IMR-90 (cell line): ENCODE results near the gene MAPK8IP3. TPM values are rescaled to one million over a fixed set of nuclear protein-coding genes. Genes with fewer than 3 reads are reported as not detected.

Source experiments
- ATAC-seq: fragments of 200-7000 bp; cut with Tn5 transposase; 2 replicates; pipeline ENCODE4 v1.9.1; 2020; ENCODE audit warnings: low read depth, mild to moderate bottlenecking, moderate library complexity
- BruUV-seq: library from RNA; stranded (reverse); fragments of 400-500 nt; replicated peaks from 2 replicates; lab custom pipeline; 2021; lab: Mats Ljungman, UMichigan
- CTCF ChIA-PET: fragments of 300-600 bp; formaldehyde crosslinking; extraction: SDS; loops from one replicate; lab custom pipeline; 2021; ENCODE audit warnings: antibody characterized with exemption; lab: Yijun Ruan, JAX
- POLR2A ChIA-PET: fragments of 300-600 bp; sonication (Branson Sonifier 250); formaldehyde crosslinking; loops from one replicate; lab custom pipeline; 2022; ENCODE audit warnings: antibody characterized with exemption; ENCODE audit not compliant: unreplicated experiment; lab: Charles Lee
- DNase-seq: peaks from one replicate; pipeline ENCODE4 v3.0.0; 2013
- H2AFZ ChIP-seq: replicated peaks from 2 replicates; pipeline ENCODE3; 2013; ENCODE audit warnings: low read length, mild to moderate bottlenecking; ENCODE audit not compliant: poor library complexity
- H2AK5ac ChIP-seq: 2 replicates; pipeline ENCODE4 v1.6.1; 2013; ENCODE audit warnings: low read depth, low read length, inconsistent platforms
- H2AK9ac ChIP-seq: replicated peaks from 2 replicates; pipeline ENCODE3; 2013; ENCODE audit warnings: mild to moderate bottlenecking, low read depth, low read length, moderate library complexity; ENCODE audit not compliant: poor library complexity
- H2BK120ac ChIP-seq: 2 replicates; pipeline ENCODE4 v1.6.1; 2013; ENCODE audit warnings: low read depth, low read length, inconsistent platforms
- H2BK15ac ChIP-seq: 3 replicates; pipeline ENCODE4 v1.6.1; 2013; ENCODE audit warnings: low read depth, low read length, inconsistent platforms
- H2BK20ac ChIP-seq: 2 replicates; pipeline ENCODE4 v1.6.1; 2013; ENCODE audit warnings: low read depth, mild to moderate bottlenecking, inconsistent platforms, low read length, moderate library complexity
- H2BK5ac ChIP-seq: 2 replicates; pipeline ENCODE4 v1.6.1; 2013; ENCODE audit warnings: mild to moderate bottlenecking, low read depth, low read length, inconsistent platforms; ENCODE audit not compliant: poor library complexity, severe bottlenecking
- H3K14ac ChIP-seq: replicated peaks from 2 replicates; pipeline ENCODE4 v1.6.1; 2013; ENCODE audit warnings: low read depth, low read length, inconsistent platforms
- H3K18ac ChIP-seq: 2 replicates; pipeline ENCODE4 v1.6.1; 2013; ENCODE audit warnings: low read depth, low read length, control low read depth
- H3K23ac ChIP-seq: 2 replicates; pipeline ENCODE4 v1.6.1; 2013; ENCODE audit warnings: low read depth, low read length, inconsistent platforms
- H3K27ac ChIP-seq: 2 replicates; pipeline ENCODE4 v1.5.1; 2013; ENCODE audit warnings: mild to moderate bottlenecking, control low read depth, low read length; ENCODE audit not compliant: insufficient read depth
- H3K27me3 ChIP-seq: 2 replicates; pipeline ENCODE4 v1.6.1; 2013; ENCODE audit warnings: low read length; ENCODE audit not compliant: control insufficient read depth, insufficient read depth
- H3K36me3 ChIP-seq: 2 replicates; pipeline ENCODE4 v1.6.1; 2013; ENCODE audit warnings: low read length, mixed read lengths; ENCODE audit not compliant: control insufficient read depth, insufficient read depth
- H3K4ac ChIP-seq: 2 replicates; pipeline ENCODE4 v1.6.1; 2013; ENCODE audit warnings: low read depth, low read length, inconsistent platforms
- H3K4me1 ChIP-seq: 2 replicates; pipeline ENCODE4 v1.6.1; 2013; ENCODE audit warnings: low read length, mixed read lengths; ENCODE audit not compliant: control insufficient read depth, insufficient read depth
- H3K4me2 ChIP-seq: 2 replicates; pipeline ENCODE4 v1.6.1; 2013; ENCODE audit warnings: low read depth, mild to moderate bottlenecking, control low read depth, low read length, moderate library complexity
- H3K4me3 ChIP-seq: 2 replicates; pipeline ENCODE4 v1.5.1; 2013; ENCODE audit warnings: low read depth, mild to moderate bottlenecking, control low read depth, low read length, moderate library complexity; ENCODE audit not compliant: insufficient read depth
- H3K56ac ChIP-seq: 2 replicates; pipeline ENCODE4 v1.6.1; 2013; ENCODE audit warnings: low read length, inconsistent platforms; ENCODE audit not compliant: insufficient read depth; ENCODE audit errors: extremely low read depth
- H3K79me1 ChIP-seq, 2 experiments: 2 replicates each; pipeline ENCODE4 v1.6.1; 2013; ENCODE audit warnings: low read length in 2 of 2, inconsistent platforms in 1 of 2, low read depth in 1 of 2
- H3K9ac ChIP-seq: 2 replicates; pipeline ENCODE4 v1.6.1; 2013; ENCODE audit warnings: low read depth, low read length, control low read depth
- H3K9me1 ChIP-seq: 2 replicates; pipeline ENCODE4 v1.6.1; 2013; ENCODE audit warnings: low read length, inconsistent platforms; ENCODE audit not compliant: insufficient read depth
- H3K9me3 ChIP-seq: 2 replicates; pipeline ENCODE4 v1.6.1; 2013; ENCODE audit warnings: low read length; ENCODE audit not compliant: control insufficient read depth, insufficient read depth
- H4K20me1 ChIP-seq: 2 replicates; pipeline ENCODE4 v1.6.1; 2013; ENCODE audit warnings: low read length, inconsistent platforms; ENCODE audit not compliant: insufficient read depth
- H4K5ac ChIP-seq: 2 replicates; pipeline ENCODE4 v1.6.1; 2013; ENCODE audit warnings: mild to moderate bottlenecking, low read depth, low read length, control low read depth
- H4K8ac ChIP-seq, 2 experiments: 2 replicates each; pipeline ENCODE4 v1.6.1; 2013; ENCODE audit warnings: low read depth in 2 of 2, low read length in 2 of 2, control low read depth in 1 of 2, inconsistent platforms in 1 of 2
- H4K91ac ChIP-seq: 2 replicates; pipeline ENCODE4 v1.6.1; 2013; ENCODE audit warnings: low read depth, low read length, inconsistent platforms; ENCODE audit not compliant: insufficient read depth
- BHLHE40 ChIP-seq: fragments of 150-350 bp; IDR thresholded peaks from 2 replicates; pipeline ENCODE4 v1.6.1; 2016; ENCODE audit warnings: mild to moderate bottlenecking, low read depth, low read length
- CEBPB ChIP-seq: IDR thresholded peaks from 2 replicates; pipeline ENCODE4 v1.6.1; 2012; ENCODE audit warnings: low read depth, low read length, improper control_type of control experiment
- CHD1 ChIP-seq: IDR thresholded peaks from 2 replicates; pipeline ENCODE4 v1.6.1; 2012; ENCODE audit warnings: low read depth, low read length, improper control_type of control experiment
- CTCF ChIP-seq: conservative IDR thresholded peaks from 2 replicates; pipeline ENCODE4 v1.5.1; 2012; ENCODE audit warnings: mild to moderate bottlenecking, low read depth, low read length, improper control_type of control experiment
- ELK1 ChIP-seq: fragments of 150-350 bp; IDR thresholded peaks from 2 replicates; pipeline ENCODE4 v1.6.1; 2016; ENCODE audit warnings: low read depth, mild to moderate bottlenecking, low read length, moderate library complexity, borderline replicate concordance
- FOS ChIP-seq: fragments of 150-350 bp; IDR thresholded peaks from 2 replicates; pipeline ENCODE4 v1.6.1; 2016; ENCODE audit warnings: low read depth, low read length
- MAFK ChIP-seq: IDR thresholded peaks from 2 replicates; pipeline ENCODE4 v1.6.1; 2012; ENCODE audit warnings: low read depth, low read length, improper control_type of control experiment
- MAZ ChIP-seq: IDR thresholded peaks from 2 replicates; pipeline ENCODE4 v1.6.1; 2012; ENCODE audit warnings: low read depth, mild to moderate bottlenecking, low read length, improper control_type of control experiment, moderate library complexity, borderline replicate concordance
- MXI1 ChIP-seq: IDR thresholded peaks from 2 replicates; pipeline ENCODE4 v1.6.1; 2012; ENCODE audit warnings: low read depth, mild to moderate bottlenecking, low read length, moderate library complexity, borderline replicate concordance
- POLR2A ChIP-seq: IDR thresholded peaks from 2 replicates; pipeline ENCODE4 v1.6.1; 2012; ENCODE audit warnings: mild to moderate bottlenecking, low read depth, low read length
- RAD21 ChIP-seq: IDR thresholded peaks from 2 replicates; pipeline ENCODE4 v1.6.1; 2012; ENCODE audit warnings: low read length, improper control_type of control experiment
- RCOR1 ChIP-seq: IDR thresholded peaks from 2 replicates; pipeline ENCODE4 v1.6.1; 2012; ENCODE audit warnings: mild to moderate bottlenecking, low read length, improper control_type of control experiment; ENCODE audit not compliant: insufficient replicate concordance
- RFX5 ChIP-seq: IDR thresholded peaks from 2 replicates; pipeline ENCODE4 v1.8.0; 2012; ENCODE audit warnings: low read depth, mild to moderate bottlenecking, low read length, moderate library complexity
- SMC3 ChIP-seq: fragments of 150-350 bp; IDR thresholded peaks from 2 replicates; pipeline ENCODE4 v1.6.1; 2016; ENCODE audit warnings: low read depth, mild to moderate bottlenecking, antibody characterized with exemption, low read length, moderate library complexity
- USF2 ChIP-seq: fragments of 150-350 bp; IDR thresholded peaks from 2 replicates; pipeline ENCODE4 v1.6.1; 2017; ENCODE audit warnings: mild to moderate bottlenecking, antibody characterized with exemption, low read length, low read depth
- WGBS, 2 experiments: methylation state at CpG; one replicate each; pipeline versions ENCODE4 v1.1.5 to v1.1.7; 2013; ENCODE audit warnings: missing lambda C conversion rate in 2 of 2; ENCODE audit not compliant: insufficient read length in 1 of 2; ENCODE audit errors: extremely low coverage in 2 of 2; 5-methylcytosine and 5-hydroxymethylcytosine counted together
- dilution Hi-C: fragments of 300-500 bp; cut with HindIII; formaldehyde crosslinking; loops from one replicate; pipeline ENCODE4 v1.14.3; 2018; ENCODE audit warnings: low sequenced_read_pairs; ENCODE audit not compliant: unreplicated experiment
- in situ Hi-C: fragments of 300-500 bp; cut with MboI; formaldehyde crosslinking; loops from 3 replicates; pipeline ENCODE4 v1.14.3; 2019; ENCODE audit warnings: low sequenced_read_pairs, inconsistent platforms, mixed read lengths
- intact Hi-C: fragments of 100-400 bp; cut with micrococcal nuclease; formaldehyde crosslinking; loops from 2 replicates; pipeline ENCODE4 v1.10.0; 2022
- polyA plus RNA-seq, 3 experiments: library from polyadenylated mRNA; depleted of rRNA; stranded (reverse); fragments of >200 nt; gene quantifications; 2 replicates each; pipeline ENCODE4 v1.2.3, GENCODE V29; 2012; ENCODE audit warnings: low replicate concordance in 1 of 3
- total RNA-seq: library from RNA; depleted of rRNA; stranded (reverse); fragments of >200 nt; gene quantifications from 2 replicates; pipeline ENCODE4 v1.2.3, GENCODE V29; 2012

Gene MAPK8IP3
- total and polyA plus RNA-seq, 2 of the 4 experiments (the other 2 are of a cell fraction), result 17.0 to 69.1 TPM

GRCh38 chr16:1688807-1689560 lies 17.0 kb upstream of the MAPK8IP3 start:
- intact Hi-C loops (no loop called here), in situ Hi-C loops (no loop called here), dilution Hi-C loops (no loop called here)
- ChIA-PET CTCF (interaction anchor here (0.7 kb wide), 1 partner anchor 35 kb away, joined by 3 read pairs; no protein-coding TSS in a partner anchor), POLR2A (no interaction called here)
- Histone ChIP-seq H3K18ac (no peak overlapping the region), H4K20me1 (peaks cover 37% of the 10 kb centered on the region), H3K36me3 (peaks cover 32% of the 10 kb centered on the region), H3K79me1 (peaks cover 45 to 86% of the 10 kb centered on the region in 2 experiments), H3K9ac (no peak overlapping the region), H3K9me3 (no peaks in the 10 kb centered on the region; the same call in 1 of the 2 replicates), H2BK20ac (no peak overlapping the region), H3K23ac (no peak overlapping the region), H2BK15ac (no peak overlapping the region), H4K5ac (no peak overlapping the region), H2BK120ac (no peak overlapping the region), H3K27ac (no peak overlapping the region), H4K91ac (no peak overlapping the region), H2BK5ac (no peak overlapping the region), H3K4me1 (peaks cover 10% of the 10 kb centered on the region), H4K8ac (no peak overlapping the region), H2AK9ac (no peak overlapping the region), H2AK5ac (no peak overlapping the region), H3K27me3 (no peaks in the 10 kb centered on the region), H3K56ac (no peak overlapping the region), H3K14ac (no peak overlapping the region), H3K4me3 (no peak overlapping the region), H3K4me2 (no peak overlapping the region), H3K9me1 (peaks cover 5% of the 10 kb centered on the region; the same call in 1 of the 2 replicates), H2AFZ (no peak overlapping the region), H3K4ac (no peak overlapping the region)
- DNase-seq (no peak), ATAC-seq (no peak)
- WGBS, 2 experiments, result 80% methylated on average over 2 of the region's 10 CpGs; no CpG with 5 or more reads in 1 of the 2 experiments
- BruUV-seq, result no TSS peak
- no peak for TF ChIP-seq MAZ
- TF ChIP-seq POLR2A, result no peak
- TF ChIP-seq BHLHE40, result no peak
- TF ChIP-seq MAFK, result no peak
- no peak for TF ChIP-seq RCOR1
- no peak for TF ChIP-seq MXI1
- no peak for TF ChIP-seq CTCF
- TF ChIP-seq USF2, result no peak
- TF ChIP-seq RAD21, result no peak
- TF ChIP-seq ELK1, result no peak
- TF ChIP-seq CEBPB, result no peak
- no peak for TF ChIP-seq RFX5
- TF ChIP-seq SMC3, result no peak
- no peak for TF ChIP-seq FOS
- no peak for TF ChIP-seq CHD1
